ENCODE results near the gene INF2.

INF2 gene

DNA sequence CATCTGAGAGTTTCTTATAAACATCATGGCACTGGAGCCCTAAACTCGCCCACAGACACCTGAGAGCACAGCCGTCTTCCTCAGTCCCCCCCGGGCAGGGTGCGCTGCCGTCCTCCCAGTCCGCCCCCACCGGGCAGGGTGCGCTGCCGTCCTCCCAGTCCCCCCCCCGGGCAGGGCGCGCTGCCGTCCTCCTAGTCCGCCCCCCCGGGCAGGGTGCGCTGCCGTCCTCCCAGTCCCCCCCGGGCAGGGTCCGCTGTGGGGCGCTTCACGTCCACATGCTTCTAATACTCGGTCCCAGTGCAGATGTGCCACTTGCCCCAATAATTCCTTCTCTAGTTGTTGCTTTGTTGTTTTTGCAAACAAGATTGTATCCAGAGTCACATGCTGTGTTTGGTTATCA, 27.7 kb downstream of the INF2 start:
- ATAC-seq = no peak
- TF ChIP-seq ZNF70 (CRISPR knock-in tag; IDR thresholded peaks at IDR 0.05) = no peak
- no peak for TF ChIP-seq ZNF8 (CRISPR knock-in tag; IDR thresholded peaks at IDR 0.05)
- no peak for TF ChIP-seq SNAI2 (CRISPR knock-in tag; IDR thresholded peaks at IDR 0.05)
- TF ChIP-seq OSR1 (CRISPR knock-in tag; IDR thresholded peaks at IDR 0.05) = no peak
- TF ChIP-seq TCF4 (CRISPR knock-in tag; IDR thresholded peaks at IDR 0.05; ENCODE audit: borderline replicate concordance) = no peak
- TF ChIP-seq GLIS3 (CRISPR knock-in tag; IDR thresholded peaks at IDR 0.05) = no peak
- TF ChIP-seq, protein P1, sequence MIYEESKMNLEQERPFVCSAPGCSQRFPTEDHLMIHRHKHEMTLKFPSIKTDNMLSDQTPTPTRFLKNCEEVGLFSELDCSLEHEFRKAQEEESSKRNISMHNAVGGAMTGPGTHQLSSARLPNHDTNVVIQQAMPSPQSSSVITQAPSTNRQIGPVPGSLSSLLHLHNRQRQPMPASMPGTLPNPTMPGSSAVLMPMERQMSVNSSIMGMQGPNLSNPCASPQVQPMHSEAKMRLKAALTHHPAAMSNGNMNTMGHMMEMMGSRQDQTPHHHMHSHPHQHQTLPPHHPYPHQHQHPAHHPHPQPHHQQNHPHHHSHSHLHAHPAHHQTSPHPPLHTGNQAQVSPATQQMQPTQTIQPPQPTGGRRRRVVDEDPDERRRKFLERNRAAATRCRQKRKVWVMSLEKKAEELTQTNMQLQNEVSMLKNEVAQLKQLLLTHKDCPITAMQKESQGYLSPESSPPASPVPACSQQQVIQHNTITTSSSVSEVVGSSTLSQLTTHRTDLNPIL (CRISPR knock-in tag; IDR thresholded peaks at IDR 0.05; ENCODE audit: low read depth) = no peak
- TF ChIP-seq ZFP3 (CRISPR knock-in tag; IDR thresholded peaks at IDR 0.05) = no peak
- TF ChIP-seq ARNTL (CRISPR knock-in tag; IDR thresholded peaks at IDR 0.05; ENCODE audit: borderline replicate concordance, low read depth) = no peak
- no peak for TF ChIP-seq ZNF565 (CRISPR knock-in tag; conservative IDR thresholded peaks at IDR 0.05; ENCODE audit: low read depth)
- TF ChIP-seq, protein P2, sequence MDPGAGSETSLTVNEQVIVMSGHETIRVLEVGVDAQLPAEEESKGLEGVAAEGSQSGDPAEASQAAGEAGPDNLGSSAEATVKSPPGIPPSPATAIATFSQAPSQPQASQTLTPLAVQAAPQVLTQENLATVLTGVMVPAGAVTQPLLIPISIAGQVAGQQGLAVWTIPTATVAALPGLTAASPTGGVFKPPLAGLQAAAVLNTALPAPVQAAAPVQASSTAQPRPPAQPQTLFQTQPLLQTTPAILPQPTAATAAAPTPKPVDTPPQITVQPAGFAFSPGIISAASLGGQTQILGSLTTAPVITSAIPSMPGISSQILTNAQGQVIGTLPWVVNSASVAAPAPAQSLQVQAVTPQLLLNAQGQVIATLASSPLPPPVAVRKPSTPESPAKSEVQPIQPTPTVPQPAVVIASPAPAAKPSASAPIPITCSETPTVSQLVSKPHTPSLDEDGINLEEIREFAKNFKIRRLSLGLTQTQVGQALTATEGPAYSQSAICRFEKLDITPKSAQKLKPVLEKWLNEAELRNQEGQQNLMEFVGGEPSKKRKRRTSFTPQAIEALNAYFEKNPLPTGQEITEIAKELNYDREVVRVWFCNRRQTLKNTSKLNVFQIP (CRISPR knock-in tag; IDR thresholded peaks at IDR 0.05; ENCODE audit: borderline replicate concordance, low read depth) = no peak
- TF ChIP-seq, protein P3, sequence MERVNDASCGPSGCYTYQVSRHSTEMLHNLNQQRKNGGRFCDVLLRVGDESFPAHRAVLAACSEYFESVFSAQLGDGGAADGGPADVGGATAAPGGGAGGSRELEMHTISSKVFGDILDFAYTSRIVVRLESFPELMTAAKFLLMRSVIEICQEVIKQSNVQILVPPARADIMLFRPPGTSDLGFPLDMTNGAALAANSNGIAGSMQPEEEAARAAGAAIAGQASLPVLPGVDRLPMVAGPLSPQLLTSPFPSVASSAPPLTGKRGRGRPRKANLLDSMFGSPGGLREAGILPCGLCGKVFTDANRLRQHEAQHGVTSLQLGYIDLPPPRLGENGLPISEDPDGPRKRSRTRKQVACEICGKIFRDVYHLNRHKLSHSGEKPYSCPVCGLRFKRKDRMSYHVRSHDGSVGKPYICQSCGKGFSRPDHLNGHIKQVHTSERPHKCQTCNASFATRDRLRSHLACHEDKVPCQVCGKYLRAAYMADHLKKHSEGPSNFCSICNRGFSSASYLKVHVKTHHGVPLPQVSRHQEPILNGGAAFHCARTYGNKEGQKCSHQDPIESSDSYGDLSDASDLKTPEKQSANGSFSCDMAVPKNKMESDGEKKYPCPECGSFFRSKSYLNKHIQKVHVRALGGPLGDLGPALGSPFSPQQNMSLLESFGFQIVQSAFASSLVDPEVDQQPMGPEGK (CRISPR knock-in tag; IDR thresholded peaks at IDR 0.05; ENCODE audit: borderline replicate concordance) = no peak
- no peak for TF ChIP-seq RARB (CRISPR knock-in tag; IDR thresholded peaks at IDR 0.05)
- TF ChIP-seq BACH2 (CRISPR knock-in tag; IDR thresholded peaks at IDR 0.05; ENCODE audit: borderline replicate concordance) = no peak

DNA sequence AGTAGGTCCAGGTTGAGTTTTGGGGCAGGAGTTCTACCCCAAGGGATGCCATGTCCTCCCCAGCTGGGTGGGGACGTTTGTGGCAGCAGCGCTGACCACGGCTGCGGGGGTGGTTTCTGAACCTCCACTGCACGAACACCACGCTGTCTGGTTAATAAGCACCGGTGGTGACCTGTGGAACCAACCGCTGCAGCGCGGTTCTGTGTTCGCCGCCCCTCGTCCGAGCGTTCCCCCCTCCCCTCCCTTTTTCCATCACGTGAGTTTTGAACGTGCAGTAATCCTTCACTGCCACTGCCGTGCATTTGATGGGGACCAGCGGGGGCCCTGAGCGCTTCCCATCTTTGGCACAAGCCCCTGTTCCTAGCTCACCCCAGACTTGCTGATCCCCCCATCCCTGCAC, 28.2 kb downstream of the INF2 start:
- ATAC-seq = no peak
- TF ChIP-seq SNAI2 (CRISPR knock-in tag; IDR thresholded peaks at IDR 0.05) (no peak), ZNF565 (CRISPR knock-in tag; conservative IDR thresholded peaks at IDR 0.05; ENCODE audit: low read depth) (no peak), BACH2 (CRISPR knock-in tag; IDR thresholded peaks at IDR 0.05; ENCODE audit: borderline replicate concordance) (no peak), GLIS3 (CRISPR knock-in tag; IDR thresholded peaks at IDR 0.05) (no peak), TOX (CRISPR knock-in tag; IDR thresholded peaks at IDR 0.05; ENCODE audit: borderline replicate concordance) (no peak)
- TF ChIP-seq, protein P4, sequence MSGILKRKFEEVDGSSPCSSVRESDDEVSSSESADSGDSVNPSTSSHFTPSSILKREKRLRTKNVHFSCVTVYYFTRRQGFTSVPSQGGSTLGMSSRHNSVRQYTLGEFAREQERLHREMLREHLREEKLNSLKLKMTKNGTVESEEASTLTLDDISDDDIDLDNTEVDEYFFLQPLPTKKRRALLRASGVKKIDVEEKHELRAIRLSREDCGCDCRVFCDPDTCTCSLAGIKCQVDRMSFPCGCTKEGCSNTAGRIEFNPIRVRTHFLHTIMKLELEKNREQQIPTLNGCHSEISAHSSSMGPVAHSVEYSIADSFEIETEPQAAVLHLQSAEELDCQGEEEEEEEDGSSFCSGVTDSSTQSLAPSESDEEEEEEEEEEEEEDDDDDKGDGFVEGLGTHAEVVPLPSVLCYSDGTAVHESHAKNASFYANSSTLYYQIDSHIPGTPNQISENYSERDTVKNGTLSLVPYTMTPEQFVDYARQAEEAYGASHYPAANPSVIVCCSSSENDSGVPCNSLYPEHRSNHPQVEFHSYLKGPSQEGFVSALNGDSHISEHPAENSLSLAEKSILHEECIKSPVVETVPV (CRISPR knock-in tag; IDR thresholded peaks at IDR 0.05) = no peak

DNA sequence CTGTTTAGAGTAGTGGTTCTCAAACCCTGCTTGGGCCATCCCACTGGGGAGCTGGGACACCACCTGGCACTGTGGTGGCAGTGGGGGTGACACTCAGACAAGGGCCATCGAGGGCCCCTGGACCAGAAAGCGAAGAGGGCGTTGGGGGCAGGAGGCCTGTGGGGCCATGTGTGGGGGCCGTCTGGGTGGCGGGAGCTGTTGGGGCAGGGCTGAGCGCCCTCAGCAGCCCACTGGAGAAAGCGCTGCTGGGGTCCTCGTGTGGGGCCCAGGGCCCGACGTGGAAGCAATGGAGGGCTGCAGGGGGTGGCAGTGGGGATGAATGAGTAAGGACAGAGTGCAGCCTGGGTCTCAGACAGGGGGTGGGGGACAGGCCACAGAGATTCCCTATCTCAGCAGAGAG, 28.7 kb downstream of the INF2 start:
- no peak for TF ChIP-seq BACH2 (CRISPR knock-in tag; IDR thresholded peaks at IDR 0.05; ENCODE audit: borderline replicate concordance)
- ATAC-seq = no peak

DNA sequence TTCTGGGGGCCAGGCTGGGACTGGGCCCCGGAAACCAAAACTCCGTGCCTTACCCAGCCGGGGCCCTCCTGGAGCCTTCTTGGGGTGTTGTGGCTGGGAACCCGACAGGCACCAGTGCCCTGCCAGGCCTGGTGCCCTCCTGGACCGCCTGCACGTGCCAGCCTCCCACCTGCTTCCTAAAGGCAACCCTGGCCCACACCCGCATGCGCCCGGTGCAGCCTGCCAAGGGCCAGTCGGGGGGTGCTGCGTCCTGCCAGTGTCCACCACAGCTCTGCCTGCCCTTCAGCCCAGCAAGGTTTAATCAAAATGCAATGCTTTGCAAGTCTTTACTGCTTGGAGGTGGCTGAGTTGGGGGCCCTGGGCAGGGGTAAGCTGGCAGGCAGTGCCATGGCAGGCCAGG, 29.5 kb downstream of the INF2 start:
- no peak for TF ChIP-seq GLIS3 (CRISPR knock-in tag; IDR thresholded peaks at IDR 0.05)
- TF ChIP-seq ZNF70 (CRISPR knock-in tag; IDR thresholded peaks at IDR 0.05) = no peak
- TF ChIP-seq ZC3H10 (CRISPR knock-in tag; IDR thresholded peaks at IDR 0.05) = no peak
- TF ChIP-seq RARB (CRISPR knock-in tag; IDR thresholded peaks at IDR 0.05) = no peak
- TF ChIP-seq, protein P1 (CRISPR knock-in tag; IDR thresholded peaks at IDR 0.05; ENCODE audit: low read depth) = no peak
- TF ChIP-seq CSDC2 (CRISPR knock-in tag; IDR thresholded peaks at IDR 0.05) = no peak
- no peak for TF ChIP-seq ISL1 (CRISPR knock-in tag; IDR thresholded peaks at IDR 0.05)
- TF ChIP-seq ZFP3 (CRISPR knock-in tag; IDR thresholded peaks at IDR 0.05) = no peak
- TF ChIP-seq, protein P2 (CRISPR knock-in tag; IDR thresholded peaks at IDR 0.05; ENCODE audit: borderline replicate concordance, low read depth) = no peak
- TF ChIP-seq ZNF8 (CRISPR knock-in tag; IDR thresholded peaks at IDR 0.05) = no peak
- TF ChIP-seq SNAI2 (CRISPR knock-in tag; IDR thresholded peaks at IDR 0.05) = no peak
- no peak for ATAC-seq

Data from SK-N-SH treated with all-trans-retinoic acid at 6 μM for 48 hours (cell line).